ENCODE data around the gene NLGN2.

Gene NLGN2

DNA sequence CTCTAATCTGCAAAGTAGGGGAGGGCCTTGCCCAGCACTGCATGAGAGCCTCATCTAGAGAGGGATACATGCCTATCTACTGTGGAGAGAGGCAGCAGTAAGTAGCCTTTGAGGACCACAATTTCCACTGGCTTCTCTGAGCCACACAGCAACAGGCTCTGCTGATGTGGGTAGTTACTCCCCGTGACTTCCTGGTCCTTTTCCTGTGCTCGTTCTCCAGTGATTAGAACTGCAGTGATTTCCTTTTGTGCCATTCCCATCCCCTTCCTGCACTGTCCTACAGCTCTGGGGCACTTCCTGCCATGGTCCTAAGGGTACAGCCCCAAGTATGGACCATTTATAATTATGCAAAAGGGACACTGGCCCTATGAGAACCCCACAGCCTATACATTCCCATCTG lies 16.3 kb upstream of the NLGN2 start:
- in situ Hi-C loops (cut with MboI; ENCODE audit: low sequenced_read_pairs): no loop called here

DNA sequence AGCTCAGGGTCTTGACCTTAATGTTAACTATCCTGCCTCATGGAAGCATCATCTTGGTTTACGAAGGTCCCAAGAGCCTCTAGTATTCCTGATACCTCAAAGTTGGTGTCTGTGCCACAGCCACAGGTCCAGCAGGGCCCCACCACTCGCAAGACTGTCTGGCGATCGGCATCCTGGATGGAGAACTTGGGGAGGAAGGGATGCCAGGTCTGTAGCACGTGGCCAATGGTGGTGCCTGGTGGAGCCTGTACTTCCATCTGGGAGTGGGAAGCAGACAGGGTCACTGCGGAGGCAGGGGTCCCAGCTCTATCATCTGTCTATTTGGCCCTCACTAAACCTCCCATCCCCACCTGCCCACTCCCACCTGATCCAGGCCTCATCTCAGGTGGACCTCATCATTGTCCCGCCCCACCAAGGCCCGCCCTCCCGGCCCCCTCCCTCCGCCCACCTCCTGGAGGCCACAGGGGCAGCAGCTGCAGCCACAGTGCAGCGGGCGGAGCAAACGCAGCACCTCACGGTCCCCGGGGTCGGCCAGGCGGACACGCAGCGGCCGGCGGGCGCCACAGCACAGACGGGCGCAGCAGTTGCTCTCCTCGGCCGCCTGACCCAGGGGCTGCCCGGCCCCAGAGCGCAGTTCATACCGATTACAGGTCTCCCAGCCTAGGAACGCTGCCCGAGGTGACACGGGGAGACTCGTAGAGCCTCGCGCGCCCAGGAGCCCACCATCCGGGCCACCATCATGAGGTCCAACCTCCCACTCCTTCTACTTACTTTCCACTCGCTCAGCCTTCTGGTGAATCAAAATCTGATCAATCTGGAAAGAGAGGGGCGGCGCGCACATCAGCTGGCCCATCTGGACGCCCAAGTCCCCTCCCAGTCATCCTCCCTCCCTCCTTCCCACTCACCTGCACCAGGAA lies 14.7 kb upstream of the NLGN2 start:
- in situ Hi-C loops (cut with MboI; ENCODE audit: low sequenced_read_pairs): no loop called here

DNA sequence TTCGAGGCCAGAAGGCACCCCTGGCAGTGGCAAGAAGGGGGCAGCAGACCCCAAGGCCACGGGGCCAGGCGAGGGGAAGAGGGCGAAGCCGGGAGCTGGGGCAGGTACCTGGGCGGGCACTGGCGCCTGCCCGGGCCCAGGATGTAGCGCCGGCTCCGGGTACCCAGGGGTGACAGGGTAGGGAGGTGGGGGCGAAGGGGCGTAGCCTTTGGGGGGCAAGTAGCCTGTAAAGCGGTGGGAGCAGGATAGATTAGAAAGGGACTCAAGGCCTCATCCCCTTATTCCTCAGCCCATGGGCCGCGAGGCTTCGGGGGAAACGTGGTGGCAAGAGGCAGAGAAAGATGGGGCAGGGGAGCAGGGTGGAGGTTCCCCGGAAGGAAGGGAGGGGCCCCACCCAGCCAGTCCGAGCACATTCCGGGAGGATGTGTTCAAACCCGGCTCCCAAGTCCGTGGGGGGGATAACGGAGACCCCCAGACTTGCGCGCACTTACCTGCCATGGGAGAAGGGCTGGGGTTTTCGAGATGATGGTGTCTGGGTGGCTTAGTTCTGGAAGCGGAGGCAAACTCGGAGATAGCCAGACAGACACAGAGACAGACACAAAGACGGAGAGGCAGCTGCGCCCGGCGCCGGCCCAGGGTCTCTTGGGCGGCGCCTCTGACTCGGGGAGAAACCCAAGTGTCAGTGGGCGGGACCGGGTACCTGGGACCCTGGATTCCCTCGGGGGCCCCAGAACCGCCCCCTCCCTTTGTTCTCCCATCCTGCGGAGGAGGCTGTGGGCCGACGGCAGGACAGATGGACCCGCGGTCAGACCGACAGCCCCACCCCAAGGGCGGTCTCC lies 13.8 kb upstream of the NLGN2 start:
- in situ Hi-C loops (cut with MboI; ENCODE audit: low sequenced_read_pairs): no loop called here

DNA sequence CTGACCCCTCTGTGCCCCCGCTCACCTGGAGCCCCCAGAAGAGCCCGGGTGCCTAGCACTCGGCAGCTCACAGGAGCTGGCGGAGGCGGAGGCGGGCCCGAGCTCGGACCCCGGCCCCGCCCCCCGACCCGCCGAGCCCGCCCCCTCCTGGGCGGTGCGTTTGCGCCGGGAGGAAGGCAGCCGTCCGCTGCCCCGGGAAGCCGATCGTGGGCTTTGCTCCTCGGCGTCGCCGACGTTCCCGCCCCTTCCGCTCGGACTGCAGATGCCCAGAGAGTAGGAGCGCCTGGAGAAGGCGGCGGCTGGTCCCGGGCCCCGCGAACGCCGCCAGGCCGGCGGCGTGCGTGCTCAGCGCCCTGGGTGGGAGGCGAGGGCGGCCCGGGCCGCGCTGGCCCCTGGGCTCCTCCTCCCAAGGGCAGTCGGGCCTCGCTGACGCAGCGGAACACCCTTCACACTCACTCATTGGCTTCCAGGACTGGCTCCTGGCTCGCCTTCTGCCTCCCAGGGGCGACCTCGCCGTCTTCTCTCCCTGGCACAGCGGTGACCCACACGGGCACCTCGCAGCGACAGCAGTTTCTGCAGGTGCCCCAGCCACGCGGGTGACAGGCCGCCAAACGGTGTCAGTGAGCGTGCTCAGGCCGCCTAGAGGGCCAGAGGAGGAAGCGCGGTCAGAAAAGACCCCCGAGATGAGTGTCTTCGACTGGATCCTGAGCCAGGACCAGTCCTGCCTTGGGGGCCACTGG lies 13.0 kb upstream of the NLGN2 start, which contains the start of gene PLSCR3:
TSS of gene PLSCR3 (minus strand) at position 74 of the 740 bp plus-strand sequence. CDS start 415 bp downstream, outside the sequence.
- in situ Hi-C loops (cut with MboI; ENCODE audit: low sequenced_read_pairs): no loop called here

DNA sequence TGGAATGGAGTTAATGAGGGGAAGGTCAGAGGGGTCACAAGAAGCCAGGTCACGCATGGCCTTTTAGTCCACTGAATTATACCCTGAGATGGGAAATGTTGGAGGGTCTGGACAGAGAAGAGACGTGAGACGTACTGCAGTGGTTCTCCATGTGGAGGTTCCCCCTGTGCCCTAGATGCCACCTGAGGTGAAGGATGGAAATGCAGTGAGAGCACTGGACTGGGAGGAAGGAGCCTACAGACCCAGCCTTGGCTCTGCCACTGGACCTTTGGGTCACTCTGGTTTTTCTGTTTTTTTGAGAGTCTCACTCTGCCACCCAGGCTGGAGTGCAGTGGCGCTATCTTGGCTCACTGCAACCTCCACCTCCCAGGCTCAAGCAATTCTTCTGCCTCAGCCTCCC lies 11.5 kb upstream of the NLGN2 start:
- in situ Hi-C loops (cut with MboI; ENCODE audit: low sequenced_read_pairs): no loop called here

DNA sequence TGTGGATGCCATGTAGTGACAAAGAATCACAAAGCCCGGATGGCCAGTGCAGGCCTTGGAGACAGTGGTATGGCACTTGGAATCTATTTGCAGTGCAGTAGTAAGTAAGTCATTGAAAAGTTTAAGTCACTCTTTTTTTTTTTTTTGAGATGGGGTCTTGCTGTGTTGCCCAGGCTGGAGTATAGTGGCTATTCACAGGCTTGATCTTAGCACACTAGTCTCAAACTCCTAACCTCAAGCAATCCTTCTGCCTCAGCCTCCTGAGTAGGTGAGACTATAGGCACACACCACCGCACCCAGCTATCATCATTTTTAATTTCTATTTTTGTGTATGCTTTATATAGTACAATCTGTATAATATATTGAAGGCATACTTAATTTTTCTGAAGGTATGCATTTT lies 9.0 kb upstream of the NLGN2 start:
- in situ Hi-C loops (cut with MboI; ENCODE audit: low sequenced_read_pairs): no loop called here

DNA sequence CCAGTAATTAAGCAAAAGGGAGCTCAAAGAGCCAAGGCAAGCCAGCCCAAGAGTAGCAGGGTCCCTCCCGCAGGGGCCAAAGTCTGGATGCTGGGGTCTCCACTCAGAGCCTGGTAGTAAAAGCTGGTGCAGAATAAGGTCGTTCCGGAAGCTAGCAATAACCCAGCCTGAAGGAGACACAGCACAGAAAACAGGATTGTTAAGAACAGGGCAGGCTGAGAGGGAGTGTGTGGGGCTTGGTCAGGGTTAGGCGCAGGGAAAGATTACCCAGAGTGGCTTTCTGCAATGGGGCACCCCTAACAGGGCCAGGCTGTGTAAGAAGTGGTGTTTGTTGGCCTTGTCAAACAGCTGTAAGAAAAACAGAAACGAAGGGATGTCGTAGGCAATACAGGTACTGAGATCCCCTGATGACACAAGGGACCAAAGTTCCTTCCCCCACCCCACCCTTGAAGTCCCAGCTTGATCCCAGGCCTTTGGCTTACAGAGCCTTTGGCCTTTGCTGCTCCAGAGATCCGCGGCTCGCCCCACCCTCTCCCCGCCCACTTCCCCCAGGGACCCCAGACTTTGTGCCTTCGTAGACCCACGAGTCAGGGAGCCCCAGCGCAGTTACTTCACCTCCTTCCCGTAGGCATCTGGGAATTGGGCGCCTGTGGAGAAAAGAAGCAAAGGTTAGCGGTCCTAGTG lies 4.5 kb upstream of the NLGN2 start:
- in situ Hi-C loops (cut with MboI; ENCODE audit: low sequenced_read_pairs): no loop called here

DNA sequence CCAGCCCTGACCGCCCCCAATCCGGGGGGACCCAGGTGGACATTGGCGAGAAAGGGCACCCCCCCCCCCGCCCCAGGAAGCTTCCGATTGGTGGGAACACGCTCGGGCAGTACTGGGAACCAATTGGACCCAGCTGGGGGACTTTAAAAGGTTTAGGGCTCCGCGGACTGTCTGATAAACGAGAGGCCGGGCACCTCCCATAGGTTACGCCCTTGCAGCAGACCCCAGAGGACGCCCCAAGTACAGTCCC lies 4.0 kb upstream of the NLGN2 start:
- in situ Hi-C loops (cut with MboI; ENCODE audit: low sequenced_read_pairs): no loop called here

DNA sequence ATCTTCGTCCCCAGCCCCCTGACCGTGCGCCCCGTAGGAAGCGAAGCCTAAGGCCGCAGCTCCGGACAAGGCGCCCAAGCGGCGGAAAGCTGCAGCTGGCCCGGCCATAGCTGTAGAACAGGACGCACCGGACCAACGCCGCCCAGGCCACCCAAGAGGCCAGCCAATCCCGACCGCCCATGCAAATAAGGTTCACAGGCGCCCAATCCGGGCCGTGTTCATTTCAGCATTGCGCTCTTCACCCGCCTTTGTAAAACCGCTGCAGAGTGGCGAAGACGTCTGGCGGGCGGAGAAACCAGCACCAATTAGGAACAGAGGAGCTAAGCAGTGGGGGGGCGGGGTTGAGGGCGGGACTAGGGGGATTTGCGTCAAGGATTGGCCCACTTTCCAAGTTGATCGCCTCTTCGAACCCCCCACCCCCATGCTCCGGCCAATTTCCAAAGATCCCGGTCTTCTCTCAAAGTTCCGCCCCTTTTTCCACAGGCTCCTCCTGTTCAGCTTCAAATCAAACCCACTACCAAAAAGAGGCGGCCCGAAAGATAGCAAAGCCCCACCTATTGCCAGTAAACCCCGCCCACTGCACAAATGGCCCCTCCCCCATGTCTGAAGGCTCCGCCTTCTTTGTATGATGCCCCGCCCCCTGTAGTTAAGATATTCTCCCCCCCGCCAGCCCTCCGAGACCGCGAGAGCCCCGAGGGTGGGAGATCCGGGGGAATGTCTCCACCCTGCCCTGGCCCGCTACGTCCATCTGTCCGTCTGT lies 3.5 kb upstream of the NLGN2 start, which contains the start of gene TMEM256:
TSS of gene TMEM256 (minus strand) at position 121 of the 760 bp plus-strand sequence. CDS start at position 108, 13 bp downstream.
- in situ Hi-C loops (cut with MboI; ENCODE audit: low sequenced_read_pairs): no loop called here

DNA sequence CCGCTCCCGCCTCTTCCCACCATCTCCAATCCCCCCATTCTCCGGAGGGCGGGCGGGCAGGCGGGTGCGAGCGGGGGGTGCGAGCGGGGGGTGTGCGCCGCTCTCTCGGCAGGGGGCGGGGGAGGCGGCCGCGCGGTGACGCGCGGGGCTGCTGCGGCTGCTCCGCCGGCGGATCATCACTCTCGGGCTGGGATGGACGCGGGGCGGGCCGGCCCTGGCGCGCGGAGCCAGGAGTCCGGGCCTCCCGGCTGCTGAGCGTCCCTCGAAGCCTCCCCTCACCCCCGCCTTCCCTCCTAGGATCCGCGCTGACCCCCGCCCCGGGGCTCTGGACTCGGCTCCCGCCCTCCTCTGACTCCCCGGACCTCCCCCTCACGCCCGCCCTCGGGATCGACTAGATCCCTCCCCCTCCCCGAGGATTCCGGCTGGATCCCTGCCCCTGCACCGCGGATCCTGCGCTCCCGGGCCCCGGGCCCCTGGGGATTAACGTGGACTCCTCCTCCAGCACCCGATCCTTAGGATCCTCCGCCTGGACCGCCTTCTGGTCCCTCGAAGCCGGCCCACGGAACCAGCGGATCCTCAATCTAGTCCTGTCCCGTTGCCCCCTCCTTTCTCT lies 2.8 kb upstream of the NLGN2 start:
- in situ Hi-C loops (cut with MboI; ENCODE audit: low sequenced_read_pairs): no loop called here

DNA sequence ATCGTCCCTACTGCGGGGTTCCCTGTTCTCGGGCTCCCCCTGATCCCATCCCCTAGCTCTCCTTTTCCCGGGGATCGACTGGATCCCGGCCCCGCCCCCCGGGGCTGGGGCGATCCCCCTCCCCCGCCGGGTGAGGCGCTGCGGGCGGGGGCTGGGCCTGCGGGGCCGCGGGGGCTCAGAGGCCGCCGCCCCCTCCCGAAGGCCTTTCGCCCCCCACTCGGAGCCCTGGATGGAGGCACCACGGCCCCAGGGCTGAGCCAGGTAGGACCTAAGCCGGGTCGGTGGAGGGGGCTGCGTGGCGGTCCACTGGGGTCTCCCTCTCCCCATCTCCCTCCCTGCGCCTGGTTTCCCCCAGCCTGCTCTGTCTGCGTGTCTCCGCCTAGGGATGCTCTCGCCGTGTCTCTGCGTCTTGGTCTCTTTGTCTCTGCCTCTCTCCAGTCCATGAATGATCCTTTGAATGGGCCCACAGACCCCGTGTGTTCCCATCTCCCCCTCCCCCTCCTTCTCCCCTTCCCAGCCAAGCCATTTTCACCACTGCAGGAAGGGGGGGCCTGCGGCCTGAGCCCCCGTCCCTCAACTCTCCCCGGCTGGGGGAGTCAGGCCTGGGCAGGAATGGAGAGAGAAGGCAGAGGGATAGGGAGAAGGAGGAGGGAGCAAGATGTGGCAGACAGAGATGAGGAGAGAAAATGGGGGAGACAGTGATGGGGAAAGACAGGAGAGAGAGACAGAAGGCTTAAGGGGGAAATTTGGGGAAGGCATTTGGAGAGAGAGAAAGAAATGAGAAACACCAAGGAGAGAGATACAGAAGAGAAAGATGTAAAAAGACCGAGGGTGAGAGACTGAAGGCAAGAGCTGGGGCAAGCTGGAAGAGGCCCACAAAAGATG lies 2.1 kb upstream of the NLGN2 start:
- in situ Hi-C loops (cut with MboI; ENCODE audit: low sequenced_read_pairs): no loop called here

DNA sequence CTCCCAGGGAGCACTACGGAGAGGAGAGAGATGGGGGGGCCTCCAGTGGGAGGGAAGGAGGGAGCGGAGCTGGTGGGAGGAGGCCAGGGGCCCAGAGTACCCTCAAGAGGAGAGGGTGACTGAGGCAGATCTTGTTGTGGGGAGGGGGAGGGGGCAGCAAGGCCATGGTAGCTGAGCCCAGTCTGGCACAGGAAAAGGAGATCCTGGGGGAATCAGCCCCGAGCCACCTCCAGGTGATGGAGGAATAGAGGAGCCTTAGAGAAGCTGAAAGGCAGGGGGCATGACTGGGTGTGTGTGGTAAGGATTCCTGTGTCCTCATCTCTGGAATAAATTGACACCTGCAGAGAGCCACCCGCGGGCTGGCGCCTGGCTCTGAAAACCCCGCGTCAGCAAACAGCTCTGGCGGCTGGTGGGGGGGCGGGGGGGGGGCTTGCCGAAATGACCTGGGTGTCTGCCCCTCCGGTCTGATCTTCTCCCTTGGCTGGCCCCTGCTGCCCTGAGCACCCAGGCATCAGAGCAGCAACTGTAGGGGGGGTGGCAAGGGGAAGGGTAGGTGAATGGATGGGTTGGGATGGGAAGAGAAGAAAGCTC lies 1.3 kb upstream of the NLGN2 start:
- in situ Hi-C loops (cut with MboI; ENCODE audit: low sequenced_read_pairs): no loop called here

DNA sequence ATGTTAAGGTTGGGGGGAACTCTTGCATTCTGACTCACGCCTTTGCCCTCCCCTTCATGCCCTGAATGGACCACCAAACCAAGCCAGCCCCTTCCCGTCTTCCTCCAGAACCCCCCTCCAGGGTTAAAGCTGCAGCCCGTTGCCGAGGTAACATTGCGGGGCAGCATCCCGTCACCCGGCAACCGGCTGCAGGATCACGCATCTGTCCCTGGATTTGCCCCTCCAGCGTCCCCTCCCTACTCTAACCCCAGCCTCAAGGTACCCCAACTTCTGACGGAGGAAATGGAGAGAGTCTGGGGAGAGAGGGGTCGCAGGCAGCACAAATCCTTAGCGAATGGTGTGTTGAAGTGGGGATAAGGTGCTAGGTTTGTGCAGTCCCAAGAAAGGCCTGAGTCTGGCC lies 563 bp upstream of the NLGN2 start:
- in situ Hi-C loops (cut with MboI; ENCODE audit: low sequenced_read_pairs): no loop called here

DNA sequence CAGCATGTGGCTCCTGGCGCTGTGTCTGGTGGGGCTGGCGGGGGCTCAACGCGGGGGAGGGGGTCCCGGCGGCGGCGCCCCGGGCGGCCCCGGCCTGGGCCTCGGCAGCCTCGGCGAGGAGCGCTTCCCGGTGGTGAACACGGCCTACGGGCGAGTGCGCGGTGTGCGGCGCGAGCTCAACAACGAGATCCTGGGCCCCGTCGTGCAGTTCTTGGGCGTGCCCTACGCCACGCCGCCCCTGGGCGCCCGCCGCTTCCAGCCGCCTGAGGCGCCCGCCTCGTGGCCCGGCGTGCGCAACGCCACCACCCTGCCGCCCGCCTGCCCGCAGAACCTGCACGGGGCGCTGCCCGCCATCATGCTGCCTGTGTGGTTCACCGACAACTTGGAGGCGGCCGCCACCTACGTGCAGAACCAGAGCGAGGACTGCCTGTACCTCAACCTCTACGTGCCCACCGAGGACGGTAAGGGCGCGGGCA lies 645 bp downstream of the NLGN2 start:
- in situ Hi-C loops (cut with MboI; ENCODE audit: low sequenced_read_pairs): no loop called here

DNA sequence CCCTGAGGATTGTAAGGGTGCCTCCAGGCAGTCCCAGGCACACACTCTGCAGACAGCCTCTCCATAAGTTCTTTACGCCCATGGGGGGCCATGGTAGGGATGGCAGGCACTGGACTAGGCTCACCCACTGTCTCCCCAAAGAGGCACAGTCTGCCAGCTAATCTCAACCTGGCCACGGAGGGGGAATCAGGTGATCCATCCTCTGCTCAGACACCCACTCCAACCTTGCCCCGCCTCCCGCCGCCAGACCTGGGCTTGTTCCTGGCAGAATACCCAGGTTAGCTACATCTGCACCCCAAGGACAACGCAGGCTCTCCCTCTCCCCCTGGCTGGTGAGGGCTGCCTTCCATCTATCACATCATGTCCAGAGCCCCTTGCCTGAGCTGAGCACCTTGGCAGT lies 1.2 kb downstream of the NLGN2 start:
- in situ Hi-C loops (cut with MboI; ENCODE audit: low sequenced_read_pairs): no loop called here

DNA sequence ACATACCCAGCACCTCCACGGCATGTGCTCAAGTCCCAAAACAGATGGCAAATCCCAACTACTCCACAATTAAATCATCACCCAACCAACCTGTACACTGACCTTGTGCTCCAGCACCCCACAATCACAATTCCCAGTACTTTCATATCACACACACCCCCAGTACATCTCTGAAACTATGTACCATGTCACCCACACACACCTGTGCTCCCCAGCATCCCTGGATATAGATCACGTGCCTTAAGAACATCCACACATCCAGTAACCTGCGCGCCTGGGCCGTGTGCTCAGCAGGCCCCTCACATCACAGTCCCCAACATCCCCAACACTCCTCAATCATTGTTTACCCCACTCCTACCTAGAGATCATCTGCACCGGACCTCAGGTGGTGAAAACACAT lies 2.1 kb downstream of the NLGN2 start:
- in situ Hi-C loops (cut with MboI; ENCODE audit: low sequenced_read_pairs): no loop called here

DNA sequence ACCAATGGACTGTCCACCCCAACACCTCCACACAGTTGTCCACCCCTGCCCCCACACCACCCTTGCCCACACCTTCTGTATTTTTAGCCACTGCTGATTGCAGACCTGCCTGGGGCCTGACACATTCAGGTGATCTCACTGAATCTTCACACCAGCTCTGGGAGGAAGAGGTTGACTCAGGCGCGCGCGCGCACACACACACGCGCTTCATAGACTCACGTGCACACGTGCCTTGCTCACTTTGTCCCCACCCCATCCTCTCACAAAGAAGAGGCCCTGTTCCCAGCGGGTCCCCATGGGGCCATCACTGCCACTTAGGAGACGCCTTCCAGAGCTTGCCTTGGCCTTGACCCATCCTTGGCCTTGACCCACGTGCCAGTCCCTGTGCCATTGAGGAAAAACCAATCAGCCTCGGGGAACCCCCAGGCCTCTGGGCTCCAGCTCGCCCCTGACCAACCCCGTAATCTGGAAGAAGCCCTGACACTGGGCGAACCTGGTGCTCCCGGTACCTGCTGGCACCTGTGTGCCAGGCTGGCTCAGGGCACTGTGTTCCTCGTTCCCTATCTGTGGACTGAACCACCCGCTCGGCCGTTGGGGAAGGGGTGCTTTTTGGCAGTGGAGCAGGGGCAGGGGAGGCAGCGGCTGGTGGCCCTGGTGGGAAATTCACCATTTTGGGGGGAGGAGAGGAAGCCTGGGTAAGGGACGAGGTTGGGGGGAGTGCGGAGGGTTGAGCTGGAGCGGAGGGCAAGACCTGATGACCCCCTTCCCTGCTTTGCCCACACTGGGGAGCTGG lies 3.2 kb downstream of the NLGN2 start:
- in situ Hi-C loops (cut with MboI; ENCODE audit: low sequenced_read_pairs): no loop called here

DNA sequence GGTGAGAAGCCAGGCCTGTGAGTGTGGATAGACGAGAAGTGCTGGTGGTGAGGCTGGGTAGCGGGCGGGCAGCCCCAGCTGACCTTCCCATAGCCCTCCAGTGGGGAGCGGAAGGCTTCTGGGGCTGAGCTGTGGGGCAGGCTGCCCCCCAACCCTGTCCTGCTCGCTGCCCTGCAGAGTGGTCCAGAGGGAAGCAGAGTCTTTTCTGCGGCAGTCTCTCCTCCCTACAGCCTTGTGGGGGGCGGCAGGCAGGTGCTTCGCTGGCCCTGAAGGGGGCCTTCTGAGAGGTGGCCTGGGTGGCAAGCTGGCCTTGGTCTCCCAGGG lies 3.7 kb downstream of the NLGN2 start:
- in situ Hi-C loops (cut with MboI; ENCODE audit: low sequenced_read_pairs): no loop called here

All from HL-60/S4 treated with retinoic acid at 250 ng/mL for 4 days and 3 days (cell line).